ENCODE measurements around the gene ZNF792. TPM values are rescaled to one million over a fixed set of nuclear protein-coding genes. Genes with fewer than 3 reads are reported as not detected.
A peak's percentile ranks its signal among the peaks of the same experiment; 100 is the strongest.
"Not testable (repeated sequence)": the region's sequence is repeated elsewhere in the genome, so short reads cannot be mapped to it uniquely, and the experiment has no call there.

ZNF792 gene
- total RNA-seq, 1 experiment from 2014 or later, result 15.4 TPM

GRCh38 chr19:34974646-34975045 lies 10.6 kb upstream of the ZNF792 start:
- ChIA-PET POLR2A (ENCODE audit: low non-redundant PET) (no interaction called here), CTCF (no interaction called here)
- Histone ChIP-seq H3K27ac (ENCODE audit: low read depth, low read length, poor library complexity, severe bottlenecking) (no peak overlapping the region), H3K4me3 (ENCODE audit: low read depth, low read length, poor library complexity, severe bottlenecking) (no peak overlapping the region), H3K36me3 (ENCODE audit: insufficient read depth, low read length, poor library complexity, severe bottlenecking) (no peaks in the 10 kb centered on the region), H3K4me1 (ENCODE audit: insufficient read depth, low read length, poor library complexity, severe bottlenecking) (peaks cover 10% of the 10 kb centered on the region), H3K9me3 (ENCODE audit: low read depth, low read length, poor library complexity, severe bottlenecking) (peaks cover 3% of the 10 kb centered on the region), H3K27me3 (replicated peaks; ENCODE audit: insufficient read depth, low read depth, low read length, poor library complexity) (no peaks in the 10 kb centered on the region)
- intact Hi-C loops (cut with micrococcal nuclease; ENCODE audit: unreplicated experiment), result no loop called here
- DNase-seq (ENCODE audit: low spot score), result peak; percentile 17
- BruUV-seq (replicated peaks), result no TSS peak
- TF ChIP-seq EZH2 (IDR thresholded peaks at IDR 0.05; ENCODE audit: borderline replicate concordance, low read depth, low read length, poor library complexity, severe bottlenecking), result no peak
- TF ChIP-seq CTCF (conservative IDR thresholded peaks at IDR 0.05; ENCODE audit: low read depth, low read length), result no peak

GRCh38 chr19:34972163-34972705 lies 8.2 kb upstream of the ZNF792 start:
- Histone ChIP-seq H3K27me3 (replicated peaks; ENCODE audit: insufficient read depth, low read depth, low read length, poor library complexity) (no peaks in the 10 kb centered on the region), H3K36me3 (ENCODE audit: insufficient read depth, low read length, poor library complexity, severe bottlenecking) (no peaks in the 10 kb centered on the region), H3K4me3 (ENCODE audit: low read depth, low read length, poor library complexity, severe bottlenecking) (no peak overlapping the region), H3K4me1 (ENCODE audit: insufficient read depth, low read length, poor library complexity, severe bottlenecking) (peaks cover 10% of the 10 kb centered on the region), H3K9me3 (ENCODE audit: low read depth, low read length, poor library complexity, severe bottlenecking) (peaks cover 8% of the 10 kb centered on the region), H3K27ac (ENCODE audit: low read depth, low read length, poor library complexity, severe bottlenecking) (no peak overlapping the region)
- intact Hi-C loops (cut with micrococcal nuclease; ENCODE audit: unreplicated experiment), result no loop called here
- POLR2A ChIA-PET (ENCODE audit: low non-redundant PET), result no interaction called here
- CTCF ChIA-PET, result interaction anchor here (1.2 to 1.5 kb wide), 2 partner anchors 41 to 42 kb away, joined by 3 to 4 read pairs; no protein-coding TSS in a partner anchor
- DNase-seq (ENCODE audit: low spot score), result no peak
- TF ChIP-seq EZH2 (IDR thresholded peaks at IDR 0.05; ENCODE audit: borderline replicate concordance, low read depth, low read length, poor library complexity, severe bottlenecking) (no peak), CTCF (conservative IDR thresholded peaks at IDR 0.05; ENCODE audit: low read depth, low read length) (no peak)
- no TSS peak for BruUV-seq (replicated peaks)

- POLR2A ChIA-PET (ENCODE audit: low non-redundant PET); H3K4me3 ChIP-seq (ENCODE audit: low read depth, low read length, poor library complexity, severe bottlenecking); H3K27ac ChIP-seq (ENCODE audit: low read depth, low read length, poor library complexity, severe bottlenecking); BruUV-seq (replicated peaks); intact Hi-C loops (cut with micrococcal nuclease; ENCODE audit: unreplicated experiment); H3K27me3 ChIP-seq (replicated peaks; ENCODE audit: insufficient read depth, low read depth, low read length, poor library complexity); H3K9me3 ChIP-seq (ENCODE audit: low read depth, low read length, poor library complexity, severe bottlenecking); DNase-seq (ENCODE audit: low spot score); H3K36me3 ChIP-seq (ENCODE audit: insufficient read depth, low read length, poor library complexity, severe bottlenecking): not testable (repeated sequence)
- CTCF ChIA-PET, result interaction anchor here (0.6 kb wide), 1 partner anchor 27 kb away, joined by 3 read pairs; no protein-coding TSS in a partner anchor
- peaks cover 10% of the 10 kb centered on the region for H3K4me1 ChIP-seq (ENCODE audit: insufficient read depth, low read length, poor library complexity, severe bottlenecking)
These were observed 6.3 kb upstream of the ZNF792 start for GRCh38 chr19:34970185-34970780.

GRCh38 chr19:34969721-34970120 lies 5.7 kb upstream of the ZNF792 start:
- no peak for DNase-seq (ENCODE audit: low spot score)
- Histone ChIP-seq H3K36me3 (ENCODE audit: insufficient read depth, low read length, poor library complexity, severe bottlenecking) (no peaks in the 10 kb centered on the region), H3K27ac (ENCODE audit: low read depth, low read length, poor library complexity, severe bottlenecking) (no peak overlapping the region), H3K4me3 (ENCODE audit: low read depth, low read length, poor library complexity, severe bottlenecking) (no peak overlapping the region), H3K27me3 (replicated peaks; ENCODE audit: insufficient read depth, low read depth, low read length, poor library complexity) (no peaks in the 10 kb centered on the region), H3K4me1 (ENCODE audit: insufficient read depth, low read length, poor library complexity, severe bottlenecking) (peaks cover 7% of the 10 kb centered on the region), H3K9me3 (ENCODE audit: low read depth, low read length, poor library complexity, severe bottlenecking) (peaks cover 4% of the 10 kb centered on the region)
- no TSS peak for BruUV-seq (replicated peaks)
- intact Hi-C loops (cut with micrococcal nuclease; ENCODE audit: unreplicated experiment), result no loop called here
- ChIA-PET CTCF (no interaction called here), POLR2A (ENCODE audit: low non-redundant PET) (no interaction called here)
- TF ChIP-seq CTCF (conservative IDR thresholded peaks at IDR 0.05; ENCODE audit: low read depth, low read length), result no peak
- TF ChIP-seq EZH2 (IDR thresholded peaks at IDR 0.05; ENCODE audit: borderline replicate concordance, low read depth, low read length, poor library complexity, severe bottlenecking), result no peak

All from A673 (cell line).